CD4-positive, alpha-beta T cell (primary cell): ENCODE data around the gene VAMP5. TPM values are rescaled to one million over a fixed set of nuclear protein-coding genes. Genes with fewer than 3 reads are reported as not detected.

Source experiments
- ATAC-seq: fragments of 200-7000 bp; cut with Tn5 transposase; one replicate; pipeline ENCODE4 v1.10.0; 2022; ENCODE audit warnings: mild to moderate bottlenecking; ENCODE audit not compliant: poor library complexity
- CTCF ChIA-PET: fragments of 350-600 bp; sonication (Branson Sonifier 250); formaldehyde crosslinking; loops from one replicate; lab custom pipeline; 2021; ENCODE audit warnings: antibody characterized with exemption, inconsistent platforms; lab: Charles Lee
- POLR2A ChIA-PET: fragments of 350-600 bp; sonication (Branson Sonifier 250); formaldehyde crosslinking; loops from one replicate; lab custom pipeline; 2021; ENCODE audit warnings: antibody characterized with exemption, inconsistent platforms; lab: Charles Lee
- DNase-seq, 14 experiments: peaks; one replicate each; pipeline ENCODE4 v3.0.0-alpha.2; 2013 to 2020; ENCODE audit warnings: mixed read lengths in 2 of 14
- H3K27ac ChIP-seq, 2 donors: one replicate each; pipeline versions ENCODE4 v1.5.1 to v1.7.0; 2013; ENCODE audit warnings: low read length in 2 of 2, low read depth in 1 of 2, mild to moderate bottlenecking in 1 of 2
- H3K27me3 ChIP-seq, 2 experiments: 1 replicate in 1 of 2; 2 replicates in 1 of 2; pipeline versions ENCODE4 v1.6.1 to v1.7.0; 2013; ENCODE audit warnings: low read length in 2 of 2, control low read depth in 1 of 2, mild to moderate bottlenecking in 1 of 2, moderate library complexity in 1 of 2; ENCODE audit not compliant: insufficient read depth in 2 of 2, control insufficient read depth in 1 of 2
- H3K36me3 ChIP-seq: one replicate; pipeline ENCODE4 v1.6.1; 2013; ENCODE audit warnings: low read length, control low read depth; ENCODE audit not compliant: insufficient read depth
- H3K4me1 ChIP-seq: one replicate; pipeline ENCODE4 v1.6.1; 2013; ENCODE audit warnings: low read length, control low read depth; ENCODE audit not compliant: insufficient read depth
- H3K4me3 ChIP-seq: one replicate; pipeline ENCODE4 v1.5.1; 2013; ENCODE audit warnings: mild to moderate bottlenecking, low read length, moderate library complexity
- H3K9me3 ChIP-seq, 2 experiments: 1 replicate in 1 of 2; 2 replicates in 1 of 2; pipeline versions ENCODE4 v1.6.1 to v1.7.0; 2013; ENCODE audit warnings: low read length in 2 of 2, mild to moderate bottlenecking in 2 of 2, control low read depth in 1 of 2, moderate library complexity in 1 of 2; ENCODE audit not compliant: control insufficient read depth in 1 of 2, insufficient read depth in 1 of 2
- H3K27ac Mint-ChIP-seq: one replicate; pipeline ENCODE4 v1.8.0; 2020; ENCODE audit warnings: mixed read lengths
- H3K27me3 Mint-ChIP-seq: one replicate; pipeline ENCODE4 v1.8.0; 2021; ENCODE audit warnings: mixed read lengths
- H3K36me3 Mint-ChIP-seq: one replicate; pipeline ENCODE4 v1.8.0; 2021; ENCODE audit warnings: low read depth, mixed read lengths
- H3K4me1 Mint-ChIP-seq: one replicate; pipeline ENCODE4 v1.8.0; 2021; ENCODE audit warnings: low read depth, mixed read lengths
- H3K4me3 Mint-ChIP-seq: one replicate; pipeline ENCODE4 v1.8.0; 2020; ENCODE audit warnings: mild to moderate bottlenecking, mixed read lengths
- H3K9me3 Mint-ChIP-seq: one replicate; pipeline ENCODE4 v1.8.0; 2020; ENCODE audit warnings: mixed read lengths
- intact Hi-C, 2 experiments: fragments of 100-400 bp; cut with DNase I in 1 of 2; cut with micrococcal nuclease in 1 of 2; formaldehyde crosslinking; loops; one replicate each; pipeline versions ENCODE4 v1.15.1 to v1.9.0; 2023 to 2025; cut with DNase I, micrococcal nuclease
- total RNA-seq, 174 experiments: library from RNA in 2 of 174; stranded (reverse) in 2 of 174; gene quantifications; one replicate each; pipeline ENCODE4 v1.2.3 and lab custom pipeline; 2021 to 2026
- TF ChIP-seq, protein P1 (sequence below): fragments of 200-600 bp; IDR thresholded peaks from one replicate; pipeline ENCODE4 v1.8.0; 2022; ENCODE audit warnings: antibody characterized with exemption, mild to moderate bottlenecking

VAMP5 gene
- total RNA-seq, 2 experiments from 2014 or later = 17.0 to 17.2 TPM

DNA sequence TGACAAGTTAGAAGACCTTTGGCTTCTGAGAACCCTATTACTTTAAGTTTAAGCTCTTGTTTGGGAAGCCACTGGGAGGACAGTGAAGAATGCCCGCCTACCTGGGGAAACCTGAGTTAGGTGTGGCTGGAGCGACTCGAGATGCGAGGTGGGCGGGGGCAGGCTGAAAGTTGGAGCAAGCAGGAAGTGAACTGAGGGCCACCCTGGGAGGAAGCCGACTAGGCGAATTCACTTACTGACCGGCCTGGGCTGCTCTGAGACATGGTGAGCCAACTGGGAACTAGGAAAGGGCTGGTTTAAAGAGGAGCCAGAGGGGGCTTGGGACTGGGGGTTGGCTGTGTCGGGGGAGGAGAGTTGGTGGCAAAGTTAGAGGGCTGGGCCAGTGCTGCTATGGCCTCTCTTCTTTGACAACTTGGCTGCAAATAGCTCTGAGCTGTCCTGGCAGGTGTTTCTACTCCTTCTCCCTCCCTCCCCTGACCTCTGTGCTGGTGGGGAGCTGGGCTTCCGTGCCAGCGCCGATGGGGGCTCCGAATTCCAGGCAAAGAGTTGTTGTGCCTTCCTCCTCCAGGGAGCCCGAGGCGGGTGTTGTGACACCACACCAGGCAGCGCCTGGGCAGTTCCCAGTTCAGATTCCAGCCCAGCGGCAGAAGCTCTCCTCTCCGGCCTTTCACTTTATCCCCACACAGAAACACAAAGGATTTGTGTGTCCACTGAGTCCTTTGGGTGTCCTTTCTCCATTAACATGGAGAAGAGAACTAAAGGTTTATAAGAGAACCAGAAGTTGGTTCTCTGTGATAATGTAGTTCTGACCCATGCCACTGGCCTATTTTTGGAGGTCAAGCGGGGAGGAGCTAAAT, 6.6 kb upstream of the VAMP5 start, which contains the start of gene VAMP8:
TSS of gene VAMP8 (plus strand) at position 201 of the 857 bp plus-strand sequence. CDS start at position 262, 61 bp downstream.
- peak within 1 kb of the TSS; percentile 47 to 63 for H3K27ac ChIP-seq
- H3K27ac Mint-ChIP-seq = peak within 1 kb of the TSS; percentile 94
- H3K36me3 Mint-ChIP-seq = peaks cover 42% of the 10 kb centered on the region
- no peaks in the 10 kb centered on the region for H3K9me3 Mint-ChIP-seq
- TF ChIP-seq, protein P1, sequence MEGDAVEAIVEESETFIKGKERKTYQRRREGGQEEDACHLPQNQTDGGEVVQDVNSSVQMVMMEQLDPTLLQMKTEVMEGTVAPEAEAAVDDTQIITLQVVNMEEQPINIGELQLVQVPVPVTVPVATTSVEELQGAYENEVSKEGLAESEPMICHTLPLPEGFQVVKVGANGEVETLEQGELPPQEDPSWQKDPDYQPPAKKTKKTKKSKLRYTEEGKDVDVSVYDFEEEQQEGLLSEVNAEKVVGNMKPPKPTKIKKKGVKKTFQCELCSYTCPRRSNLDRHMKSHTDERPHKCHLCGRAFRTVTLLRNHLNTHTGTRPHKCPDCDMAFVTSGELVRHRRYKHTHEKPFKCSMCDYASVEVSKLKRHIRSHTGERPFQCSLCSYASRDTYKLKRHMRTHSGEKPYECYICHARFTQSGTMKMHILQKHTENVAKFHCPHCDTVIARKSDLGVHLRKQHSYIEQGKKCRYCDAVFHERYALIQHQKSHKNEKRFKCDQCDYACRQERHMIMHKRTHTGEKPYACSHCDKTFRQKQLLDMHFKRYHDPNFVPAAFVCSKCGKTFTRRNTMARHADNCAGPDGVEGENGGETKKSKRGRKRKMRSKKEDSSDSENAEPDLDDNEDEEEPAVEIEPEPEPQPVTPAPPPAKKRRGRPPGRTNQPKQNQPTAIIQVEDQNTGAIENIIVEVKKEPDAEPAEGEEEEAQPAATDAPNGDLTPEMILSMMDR = no peak
- H3K27me3 ChIP-seq = no peaks in the 10 kb centered on the region
- no peaks in the 10 kb centered on the region for H3K27me3 Mint-ChIP-seq
- peak within 1 kb of the TSS; percentile 84 for H3K4me3 ChIP-seq
- H3K4me3 Mint-ChIP-seq = peak within 1 kb of the TSS; percentile 93
- peaks cover 41% of the 10 kb centered on the region for H3K4me1 ChIP-seq
- ChIA-PET CTCF (interaction anchor here (0.9 to 1.4 kb wide), 2 partner anchors 25 to 60 kb away, joined by 3 to 6 read pairs; no protein-coding TSS in a partner anchor), POLR2A (interaction anchor here (1.2 to 4.5 kb wide), 7 partner anchors 10 to 250 kb away, joined by 3 to 19 read pairs (median 8); partner anchors contain the start of genes GGCX, MAT2A, RNF181 and SH2D6)
- ATAC-seq (peak; percentile 81), DNase-seq (peak in 13 of 14 experiments; percentile 37 to 82 (median 59))
- peaks cover 29% of the 10 kb centered on the region for H3K36me3 ChIP-seq
- H3K9me3 ChIP-seq = no peaks in the 10 kb centered on the region
- intact Hi-C loops = no loop called here
- peaks cover 44% of the 10 kb centered on the region for H3K4me1 Mint-ChIP-seq

DNA sequence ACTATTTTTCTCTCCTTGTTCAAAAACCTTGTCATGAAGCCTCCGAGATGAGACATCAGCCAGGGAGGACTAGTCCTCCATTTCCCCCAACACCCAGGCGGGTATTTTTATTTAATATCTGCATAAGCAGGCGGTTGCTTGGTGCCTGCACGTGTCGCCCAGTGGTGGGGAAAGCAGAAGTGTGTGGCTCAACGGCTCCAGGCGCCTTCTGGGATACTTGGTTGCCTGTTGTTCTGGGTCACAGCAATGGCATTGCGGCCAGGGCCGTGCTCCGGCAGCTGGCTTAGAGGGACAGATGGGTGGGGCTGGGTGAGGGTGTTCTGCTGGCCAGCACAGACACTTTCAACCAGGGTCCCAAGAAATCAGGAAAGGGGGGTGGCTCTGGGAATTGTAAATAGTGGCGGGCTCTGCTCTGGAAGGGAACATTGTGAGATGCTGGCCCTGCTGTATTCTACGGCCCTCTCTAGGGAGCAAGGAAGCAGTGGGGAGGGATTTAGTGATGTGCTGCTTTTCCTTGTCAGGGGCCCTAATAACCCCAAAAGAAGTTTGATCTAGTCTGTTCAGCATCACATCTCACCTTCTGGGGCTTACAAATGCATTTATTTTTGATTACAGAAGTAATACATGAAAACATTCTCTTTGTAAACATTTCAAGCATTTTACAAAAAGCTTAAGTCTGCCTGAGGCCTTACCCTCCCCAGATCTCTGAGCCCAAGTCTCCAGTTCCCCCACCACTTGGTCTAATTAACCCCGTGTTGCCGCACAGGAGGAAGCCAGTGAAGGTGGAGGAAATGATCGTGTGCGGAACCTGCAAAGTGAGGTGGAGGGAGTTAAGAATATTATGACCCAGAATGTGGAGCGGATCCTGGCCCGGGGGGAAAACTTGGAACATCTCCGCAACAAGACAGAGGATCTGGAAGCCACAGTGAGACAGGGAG, 5.7 kb upstream of the VAMP5 start:
- POLR2A ChIA-PET = interaction anchor here (0.9 to 4.5 kb wide), 10 partner anchors 9 to 251 kb away, joined by 3 to 19 read pairs (median 8); partner anchors contain the start of genes GGCX, MAT2A, RNF181 and TGOLN2
- peak; percentile 35 for ATAC-seq
- peak in 3 of 14 experiments; percentile 28 to 60 (median 60) for DNase-seq
- intact Hi-C loops = no loop called here
- Mint-ChIP-seq H3K27me3 (no peaks in the 10 kb centered on the region), H3K4me3 (peak overlapping the region; percentile 93), H3K9me3 (no peaks in the 10 kb centered on the region), H3K36me3 (peaks cover 49% of the 10 kb centered on the region), H3K4me1 (peaks cover 50% of the 10 kb centered on the region), H3K27ac (peak overlapping the region; percentile 94)
- peaks cover 47% of the 10 kb centered on the region for H3K4me1 ChIP-seq
- no peaks in the 10 kb centered on the region for H3K27me3 ChIP-seq
- TF ChIP-seq, protein P1 = no peak
- peak overlapping the region; percentile 47 to 63 for H3K27ac ChIP-seq
- CTCF ChIA-PET = interaction anchor here (1.4 kb wide), 1 partner anchor 26 kb away, joined by 3 read pairs; no protein-coding TSS in a partner anchor
- H3K4me3 ChIP-seq = peak overlapping the region; percentile 84
- H3K9me3 ChIP-seq = no peaks in the 10 kb centered on the region
- H3K36me3 ChIP-seq = peaks cover 31% of the 10 kb centered on the region
